Measurements from ENCODE around the gene KRTAP4-16. TPM values are rescaled to one million over a fixed set of nuclear protein-coding genes. Genes with fewer than 3 reads are reported as not detected.
"Not testable (repeated sequence)": the region's sequence is repeated elsewhere in the genome, so short reads cannot be mapped to it uniquely, and the experiment has no call there.

The KRTAP4-16 gene
- total RNA-seq, 1 donor from 2014 or later = not detected

DNA sequence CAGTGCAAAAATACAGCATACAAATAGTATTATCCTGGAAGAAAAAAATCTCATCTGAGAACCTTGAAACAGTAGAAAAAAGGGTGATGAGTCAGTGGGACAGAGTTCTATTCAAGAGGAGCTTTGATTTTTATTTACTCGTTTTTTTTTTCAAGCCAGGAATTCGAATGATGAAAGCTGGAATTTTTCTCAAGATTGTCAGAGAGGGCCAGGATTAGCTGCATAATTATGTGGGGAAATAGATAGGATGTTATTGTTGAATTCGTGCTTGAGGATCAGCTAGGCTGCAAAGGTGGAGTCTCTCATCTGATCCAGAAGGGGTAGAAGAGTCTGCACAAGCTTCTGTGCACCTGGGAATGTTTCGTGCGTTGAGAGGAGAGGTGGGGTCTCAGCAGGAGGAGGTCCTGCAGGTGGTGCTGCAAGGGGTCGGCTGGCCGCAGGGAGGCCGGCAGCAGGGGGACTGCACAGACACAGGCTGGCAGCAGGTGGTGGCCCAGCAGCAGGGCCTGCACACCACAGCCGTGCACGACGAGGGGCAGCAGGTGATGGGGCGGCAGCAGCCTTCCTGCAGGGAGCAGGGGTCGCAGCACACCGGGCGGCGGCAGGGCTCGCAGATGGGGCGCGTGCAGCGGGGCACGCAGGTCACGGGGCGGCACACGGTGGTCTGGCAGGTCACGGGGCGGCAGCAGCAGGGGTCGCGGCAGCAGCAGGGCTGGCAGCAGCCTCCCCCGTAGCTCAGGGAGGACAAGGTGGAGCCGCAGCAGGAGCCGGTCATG lies 42.5 kb downstream of the KRTAP4-16 start:
- H3K36me3 Mint-ChIP-seq (ENCODE audit: low read depth); DNase-seq (ENCODE audit: low spot score); H3K27ac Mint-ChIP-seq; H3K4me1 Mint-ChIP-seq (ENCODE audit: low read depth); H3K9me3 Mint-ChIP-seq; intact Hi-C loops (cut with micrococcal nuclease); H3K4me3 Mint-ChIP-seq: not testable (repeated sequence)
- H3K27me3 Mint-ChIP-seq (ENCODE audit: insufficient read depth) = peaks cover 21% of the 10 kb centered on the region

DNA sequence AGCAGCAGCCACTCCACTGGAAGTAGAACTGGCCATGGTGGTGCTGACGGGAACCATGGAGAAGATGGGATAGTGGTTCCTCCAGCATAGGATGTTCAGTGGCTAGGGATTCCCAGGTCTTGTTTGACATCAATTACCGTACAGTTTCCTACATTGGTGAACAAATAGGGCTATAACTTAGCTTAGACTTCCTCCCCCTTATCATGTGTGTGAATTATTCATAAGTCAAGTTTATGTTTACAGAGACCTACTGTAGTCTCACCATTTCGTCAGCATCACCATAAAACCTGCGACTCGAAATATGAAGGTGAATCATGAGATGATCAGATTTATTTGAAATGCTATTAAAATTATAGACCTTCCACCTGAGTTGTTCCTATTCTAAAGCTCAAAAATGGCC lies 43.3 kb downstream of the KRTAP4-16 start:
- no peak overlapping the region for H3K4me3 Mint-ChIP-seq
- H3K36me3 Mint-ChIP-seq (ENCODE audit: low read depth) = no peaks in the 10 kb centered on the region
- no peak for DNase-seq (ENCODE audit: low spot score)
- H3K27me3 Mint-ChIP-seq (ENCODE audit: insufficient read depth) = peaks cover 21% of the 10 kb centered on the region
- H3K27ac Mint-ChIP-seq = no peak overlapping the region
- H3K9me3 Mint-ChIP-seq = peaks cover 6% of the 10 kb centered on the region
- intact Hi-C loops (cut with micrococcal nuclease) = no loop called here
- no peaks in the 10 kb centered on the region for H3K4me1 Mint-ChIP-seq (ENCODE audit: low read depth)

DNA sequence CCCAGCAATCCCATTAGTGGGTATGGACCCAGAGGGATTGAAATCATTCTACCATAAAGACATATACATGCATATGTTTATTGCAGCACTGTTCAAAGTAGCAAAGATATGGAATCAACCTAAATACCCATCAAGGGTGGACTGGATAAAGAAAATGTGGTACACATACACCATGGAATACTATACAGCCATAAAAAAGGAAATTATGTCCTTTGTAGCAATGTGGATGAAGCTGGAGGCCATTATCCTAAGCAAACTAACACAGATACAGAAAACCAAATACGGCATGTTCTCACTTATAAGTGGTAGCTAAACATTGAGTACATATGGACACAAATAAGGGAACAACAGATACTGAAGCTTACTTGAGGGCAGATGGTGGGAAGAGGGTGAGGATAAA lies 44.5 kb downstream of the KRTAP4-16 start:
- H3K27me3 Mint-ChIP-seq (ENCODE audit: insufficient read depth) = peaks cover 23% of the 10 kb centered on the region
- no peak overlapping the region for H3K27ac Mint-ChIP-seq
- no peak overlapping the region for H3K4me3 Mint-ChIP-seq
- H3K4me1 Mint-ChIP-seq (ENCODE audit: low read depth) = no peaks in the 10 kb centered on the region
- H3K9me3 Mint-ChIP-seq = peaks cover 6% of the 10 kb centered on the region
- no peaks in the 10 kb centered on the region for H3K36me3 Mint-ChIP-seq (ENCODE audit: low read depth)
- no peak for DNase-seq (ENCODE audit: low spot score)
- intact Hi-C loops (cut with micrococcal nuclease) = no loop called here

DNA sequence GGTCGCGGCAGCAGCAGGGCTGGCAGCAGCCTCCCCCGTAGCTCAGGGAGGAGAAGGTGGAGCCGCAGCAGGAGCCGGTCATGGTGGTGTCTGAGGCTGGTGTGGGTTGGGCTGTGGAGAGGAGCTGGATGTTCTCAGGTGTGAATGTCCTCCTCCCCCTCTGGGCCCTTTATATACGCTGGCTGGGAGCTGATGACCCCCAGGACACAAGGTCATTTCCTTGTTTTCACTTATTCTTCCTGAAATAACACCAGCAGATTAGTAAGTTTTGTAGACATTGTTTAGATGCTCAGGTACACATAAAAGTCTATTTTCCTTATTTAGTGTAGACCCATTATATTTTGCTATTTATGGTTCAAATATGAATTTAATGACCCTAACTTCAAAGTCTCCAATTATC lies 46.9 kb downstream of the KRTAP4-16 start, which contains the start of gene KRTAP2-2:
KRTAP2-2 (minus strand) TSS at position 101 of the 400 bp plus-strand sequence; CDS start at position 82, 19 bp downstream.
- H3K27ac Mint-ChIP-seq; intact Hi-C loops (cut with micrococcal nuclease); H3K4me1 Mint-ChIP-seq (ENCODE audit: low read depth); H3K4me3 Mint-ChIP-seq; H3K36me3 Mint-ChIP-seq (ENCODE audit: low read depth); DNase-seq (ENCODE audit: low spot score); H3K9me3 Mint-ChIP-seq: not testable (repeated sequence)
- peaks cover 14% of the 10 kb centered on the region for H3K27me3 Mint-ChIP-seq (ENCODE audit: insufficient read depth)

DNA sequence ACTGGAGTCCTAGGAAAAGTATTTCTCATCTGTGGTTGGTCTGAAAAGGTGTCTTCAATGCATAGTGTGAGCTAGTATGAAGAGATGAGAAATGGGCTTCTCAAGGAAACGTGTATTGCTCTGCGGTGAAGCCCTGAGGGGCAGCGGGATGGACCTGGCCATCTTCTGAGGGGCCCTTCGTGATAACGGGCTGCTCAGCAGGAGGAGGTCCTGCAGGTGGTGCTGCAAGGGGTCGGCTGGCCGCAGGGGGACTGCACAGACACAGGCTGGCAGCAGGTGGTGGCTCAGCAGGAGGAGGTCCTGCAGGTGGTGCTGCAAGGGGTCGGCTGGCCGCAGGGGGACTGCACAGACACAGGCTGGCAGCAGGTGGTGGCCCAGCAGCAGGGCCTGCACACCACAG lies 47.5 kb downstream of the KRTAP4-16 start:
- DNase-seq (ENCODE audit: low spot score); H3K4me1 Mint-ChIP-seq (ENCODE audit: low read depth); H3K36me3 Mint-ChIP-seq (ENCODE audit: low read depth); intact Hi-C loops (cut with micrococcal nuclease); H3K9me3 Mint-ChIP-seq; H3K27ac Mint-ChIP-seq; H3K4me3 Mint-ChIP-seq: not testable (repeated sequence)
- peaks cover 12% of the 10 kb centered on the region for H3K27me3 Mint-ChIP-seq (ENCODE audit: insufficient read depth)

DNA sequence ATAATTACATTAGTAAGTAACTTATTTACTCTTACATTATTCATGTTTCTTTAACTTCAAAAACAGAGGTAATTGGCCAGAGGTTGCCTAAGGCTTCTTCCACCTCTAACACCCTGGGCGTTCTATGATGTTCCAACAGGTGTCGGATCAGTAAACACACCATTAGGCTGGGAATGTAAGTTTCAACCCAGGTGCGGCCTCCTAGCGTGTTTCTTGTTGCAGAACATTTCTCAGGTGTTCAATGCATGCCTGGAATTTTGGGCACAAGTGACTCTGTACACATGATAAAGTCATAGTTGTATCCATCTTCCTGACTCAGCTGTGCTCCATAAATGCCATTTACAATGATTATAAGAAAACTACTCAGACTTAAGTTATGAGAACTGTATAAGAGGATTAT lies 48.0 kb downstream of the KRTAP4-16 start:
- H3K36me3 Mint-ChIP-seq (ENCODE audit: low read depth) = no peaks in the 10 kb centered on the region
- no peak overlapping the region for H3K27ac Mint-ChIP-seq
- H3K27me3 Mint-ChIP-seq (ENCODE audit: insufficient read depth) = peaks cover 10% of the 10 kb centered on the region
- no peak for DNase-seq (ENCODE audit: low spot score)
- H3K9me3 Mint-ChIP-seq = peaks cover 6% of the 10 kb centered on the region
- intact Hi-C loops (cut with micrococcal nuclease) = no loop called here
- no peak overlapping the region for H3K4me3 Mint-ChIP-seq
- H3K4me1 Mint-ChIP-seq (ENCODE audit: low read depth) = no peaks in the 10 kb centered on the region

DNA sequence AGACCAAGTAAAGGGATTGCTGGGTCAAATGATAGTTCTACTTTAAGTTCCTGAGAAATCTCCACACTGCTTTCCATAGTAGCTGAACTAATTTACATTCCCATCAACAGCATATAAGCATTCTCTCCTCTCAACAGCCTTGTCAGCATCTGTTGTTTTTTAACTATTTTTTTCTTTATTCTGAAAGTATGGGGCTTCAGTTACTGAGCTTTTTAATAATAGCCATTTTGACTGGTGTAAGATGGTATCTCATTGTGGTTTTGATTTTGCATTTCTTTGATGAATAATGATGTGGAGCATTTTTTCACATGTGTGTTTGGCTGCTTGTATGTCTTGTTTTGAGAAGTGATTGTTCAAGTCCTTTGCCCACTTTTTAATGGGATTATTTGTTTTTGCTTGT lies 49.4 kb downstream of the KRTAP4-16 start:
- Mint-ChIP-seq H3K4me3 (no peak overlapping the region), H3K9me3 (peaks cover 4% of the 10 kb centered on the region), H3K27me3 (ENCODE audit: insufficient read depth) (peaks cover 8% of the 10 kb centered on the region), H3K27ac (no peak overlapping the region), H3K36me3 (ENCODE audit: low read depth) (no peaks in the 10 kb centered on the region), H3K4me1 (ENCODE audit: low read depth) (no peaks in the 10 kb centered on the region)
- intact Hi-C loops (cut with micrococcal nuclease) = no loop called here
- no peak for DNase-seq (ENCODE audit: low spot score)

Other genes starting within 250 kb of the KRTAP4-16 start
- gene KRT12, start 235.0 kb downstream of the KRTAP4-16 start, total RNA-seq = not detected in 2 replicates
- not detected in 2 replicates for gene KRT20, start 217.0 kb downstream of the KRTAP4-16 start, total RNA-seq
- gene KRT23, start 164.6 kb downstream of the KRTAP4-16 start, total RNA-seq = not detected in 2 replicates
- gene KRT39, start 135.3 kb downstream of the KRTAP4-16 start, total RNA-seq = not detected in 2 replicates
- not detected in 2 replicates for gene KRT40, start 117.9 kb downstream of the KRTAP4-16 start, total RNA-seq
- not detected in 2 replicates for gene KRTAP3-3, start 108.0 kb downstream of the KRTAP4-16 start, total RNA-seq
- gene KRTAP3-2, start 102.3 kb downstream of the KRTAP4-16 start, total RNA-seq = not detected in 2 replicates
- gene KRTAP3-1, start 93.1 kb downstream of the KRTAP4-16 start, total RNA-seq = not detected in 2 replicates
- not detected in 2 replicates for gene KRTAP1-5, start 75.0 kb downstream of the KRTAP4-16 start, total RNA-seq
- gene KRTAP1-4, start 72.0 kb downstream of the KRTAP4-16 start, total RNA-seq = not detected in 2 replicates
- not detected in 2 replicates for gene KRTAP1-3, start 67.3 kb downstream of the KRTAP4-16 start, total RNA-seq
- gene KRTAP1-1, start 60.8 kb downstream of the KRTAP4-16 start, total RNA-seq = not detected in 2 replicates
- not detected in 2 replicates for gene KRTAP2-1, start 54.9 kb downstream of the KRTAP4-16 start, total RNA-seq
- gene KRTAP2-2, start 47.0 kb downstream of the KRTAP4-16 start, total RNA-seq = not detected in 2 replicates
- gene KRTAP2-3, start 42.1 kb downstream of the KRTAP4-16 start, total RNA-seq = not detected in 2 replicates
- gene KRTAP2-4, start 36.3 kb downstream of the KRTAP4-16 start, total RNA-seq = not detected in 2 replicates
- gene KRTAP4-7, start 18.1 kb downstream of the KRTAP4-16 start, total RNA-seq = not detected in 2 replicates
- not detected in 2 replicates for gene KRTAP4-8, start 4.1 kb downstream of the KRTAP4-16 start, total RNA-seq
- not detected in 2 replicates for gene KRTAP4-9, start 3.2 kb upstream of the KRTAP4-16 start, total RNA-seq
- not detected in 2 replicates for gene KRTAP4-11, start 16.2 kb upstream of the KRTAP4-16 start, total RNA-seq
- gene KRTAP4-12, start 22.0 kb upstream of the KRTAP4-16 start, total RNA-seq = not detected in 2 replicates
- not detected in 2 replicates for gene KRTAP4-6, start 38.3 kb upstream of the KRTAP4-16 start, total RNA-seq
- gene KRTAP4-5, start 47.6 kb upstream of the KRTAP4-16 start, total RNA-seq = not detected in 2 replicates
- not detected in 2 replicates for gene KRTAP4-4, start 58.5 kb upstream of the KRTAP4-16 start, total RNA-seq
- not detected in 2 replicates for gene KRTAP4-3, start 66.0 kb upstream of the KRTAP4-16 start, total RNA-seq
- gene KRTAP4-2, start 76.0 kb upstream of the KRTAP4-16 start, total RNA-seq = not detected in 2 replicates
- not detected in 2 replicates for gene KRTAP4-1, start 82.7 kb upstream of the KRTAP4-16 start, total RNA-seq
- gene KRTAP9-1, start 87.7 kb upstream of the KRTAP4-16 start, total RNA-seq = not detected in 2 replicates
- not detected in 2 replicates for gene KRTAP9-2, start 124.4 kb upstream of the KRTAP4-16 start, total RNA-seq
- gene KRTAP9-3, start 130.2 kb upstream of the KRTAP4-16 start, total RNA-seq = not detected in 2 replicates
- not detected in 2 replicates for gene KRTAP9-8, start 135.8 kb upstream of the KRTAP4-16 start, total RNA-seq
- not detected in 2 replicates for gene KRTAP9-4, start 147.5 kb upstream of the KRTAP4-16 start, total RNA-seq
- not detected in 2 replicates for gene KRTAP9-9, start 153.2 kb upstream of the KRTAP4-16 start, total RNA-seq
- gene KRTAP9-6, start 163.2 kb upstream of the KRTAP4-16 start, total RNA-seq = not detected in 2 replicates
- gene KRTAP9-7, start 173.5 kb upstream of the KRTAP4-16 start, total RNA-seq = not detected in 2 replicates
- gene KRTAP29-1, start 200.6 kb upstream of the KRTAP4-16 start, total RNA-seq = not detected in 2 replicates
- not detected in 2 replicates for gene KRTAP16-1, start 207.1 kb upstream of the KRTAP4-16 start, total RNA-seq
- gene KRTAP17-1, start 213.5 kb upstream of the KRTAP4-16 start, total RNA-seq = not detected in 2 replicates
- not detected in 2 replicates for gene KRT33A, start 248.6 kb upstream of the KRTAP4-16 start, total RNA-seq

Measured in activated T-helper 1 cell treated with anti-CD3 and anti-CD28 coated beads, Interleukin-12 subunit alpha, Interleukin-12 subunit beta, Interleukin-2, Interleukin-4 antibody, amounts not matched to agents 30 ng/mL and 10 ng/mL and 1 ng/mL, durations not matched to agents 14 hours and 24 hours and 36 hours (primary cell).